IMR-90 (cell line): ENCODE data around the gene ANKDD1B. TPM values are rescaled to one million over a fixed set of nuclear protein-coding genes. Genes with fewer than 3 reads are reported as not detected.

ENCODE experiments used
- ATAC-seq: fragments of 200-7000 bp; cut with Tn5 transposase; 2 replicates; pipeline ENCODE4 v1.9.1; 2020; ENCODE audit warnings: low read depth, mild to moderate bottlenecking, moderate library complexity
- BruUV-seq: library from RNA; stranded (reverse); fragments of 400-500 nt; replicated peaks from 2 replicates; lab custom pipeline; 2021; lab: Mats Ljungman, UMichigan
- CTCF ChIA-PET: fragments of 300-600 bp; formaldehyde crosslinking; extraction: SDS; loops from one replicate; lab custom pipeline; 2021; ENCODE audit warnings: antibody characterized with exemption; lab: Yijun Ruan, JAX
- POLR2A ChIA-PET: fragments of 300-600 bp; sonication (Branson Sonifier 250); formaldehyde crosslinking; loops from one replicate; lab custom pipeline; 2022; ENCODE audit warnings: antibody characterized with exemption; ENCODE audit not compliant: unreplicated experiment; lab: Charles Lee
- DNase-seq: peaks from one replicate; pipeline ENCODE4 v3.0.0; 2013
- H2AFZ ChIP-seq: replicated peaks from 2 replicates; pipeline ENCODE3; 2013; ENCODE audit warnings: low read length, mild to moderate bottlenecking; ENCODE audit not compliant: poor library complexity
- H2AK5ac ChIP-seq: 2 replicates; pipeline ENCODE4 v1.6.1; 2013; ENCODE audit warnings: low read depth, low read length, inconsistent platforms
- H2AK9ac ChIP-seq: replicated peaks from 2 replicates; pipeline ENCODE3; 2013; ENCODE audit warnings: mild to moderate bottlenecking, low read depth, low read length, moderate library complexity; ENCODE audit not compliant: poor library complexity
- H2BK120ac ChIP-seq: 2 replicates; pipeline ENCODE4 v1.6.1; 2013; ENCODE audit warnings: low read depth, low read length, inconsistent platforms
- H2BK15ac ChIP-seq: 3 replicates; pipeline ENCODE4 v1.6.1; 2013; ENCODE audit warnings: low read depth, low read length, inconsistent platforms
- H2BK20ac ChIP-seq: 2 replicates; pipeline ENCODE4 v1.6.1; 2013; ENCODE audit warnings: low read depth, mild to moderate bottlenecking, inconsistent platforms, low read length, moderate library complexity
- H2BK5ac ChIP-seq: 2 replicates; pipeline ENCODE4 v1.6.1; 2013; ENCODE audit warnings: mild to moderate bottlenecking, low read depth, low read length, inconsistent platforms; ENCODE audit not compliant: poor library complexity, severe bottlenecking
- H3K14ac ChIP-seq: replicated peaks from 2 replicates; pipeline ENCODE4 v1.6.1; 2013; ENCODE audit warnings: low read depth, low read length, inconsistent platforms
- H3K18ac ChIP-seq: 2 replicates; pipeline ENCODE4 v1.6.1; 2013; ENCODE audit warnings: low read depth, low read length, control low read depth
- H3K23ac ChIP-seq: 2 replicates; pipeline ENCODE4 v1.6.1; 2013; ENCODE audit warnings: low read depth, low read length, inconsistent platforms
- H3K27ac ChIP-seq: 2 replicates; pipeline ENCODE4 v1.5.1; 2013; ENCODE audit warnings: mild to moderate bottlenecking, control low read depth, low read length; ENCODE audit not compliant: insufficient read depth
- H3K27me3 ChIP-seq: 2 replicates; pipeline ENCODE4 v1.6.1; 2013; ENCODE audit warnings: low read length; ENCODE audit not compliant: control insufficient read depth, insufficient read depth
- H3K36me3 ChIP-seq: 2 replicates; pipeline ENCODE4 v1.6.1; 2013; ENCODE audit warnings: low read length, mixed read lengths; ENCODE audit not compliant: control insufficient read depth, insufficient read depth
- H3K4ac ChIP-seq: 2 replicates; pipeline ENCODE4 v1.6.1; 2013; ENCODE audit warnings: low read depth, low read length, inconsistent platforms
- H3K4me1 ChIP-seq: 2 replicates; pipeline ENCODE4 v1.6.1; 2013; ENCODE audit warnings: low read length, mixed read lengths; ENCODE audit not compliant: control insufficient read depth, insufficient read depth
- H3K4me2 ChIP-seq: 2 replicates; pipeline ENCODE4 v1.6.1; 2013; ENCODE audit warnings: low read depth, mild to moderate bottlenecking, control low read depth, low read length, moderate library complexity
- H3K4me3 ChIP-seq: 2 replicates; pipeline ENCODE4 v1.5.1; 2013; ENCODE audit warnings: low read depth, mild to moderate bottlenecking, control low read depth, low read length, moderate library complexity; ENCODE audit not compliant: insufficient read depth
- H3K56ac ChIP-seq: 2 replicates; pipeline ENCODE4 v1.6.1; 2013; ENCODE audit warnings: low read length, inconsistent platforms; ENCODE audit not compliant: insufficient read depth; ENCODE audit errors: extremely low read depth
- H3K79me1 ChIP-seq, 2 experiments: 2 replicates each; pipeline ENCODE4 v1.6.1; 2013; ENCODE audit warnings: low read length in 2 of 2, inconsistent platforms in 1 of 2, low read depth in 1 of 2
- H3K9ac ChIP-seq: 2 replicates; pipeline ENCODE4 v1.6.1; 2013; ENCODE audit warnings: low read depth, low read length, control low read depth
- H3K9me1 ChIP-seq: 2 replicates; pipeline ENCODE4 v1.6.1; 2013; ENCODE audit warnings: low read length, inconsistent platforms; ENCODE audit not compliant: insufficient read depth
- H3K9me3 ChIP-seq: 2 replicates; pipeline ENCODE4 v1.6.1; 2013; ENCODE audit warnings: low read length; ENCODE audit not compliant: control insufficient read depth, insufficient read depth
- H4K20me1 ChIP-seq: 2 replicates; pipeline ENCODE4 v1.6.1; 2013; ENCODE audit warnings: low read length, inconsistent platforms; ENCODE audit not compliant: insufficient read depth
- H4K5ac ChIP-seq: 2 replicates; pipeline ENCODE4 v1.6.1; 2013; ENCODE audit warnings: mild to moderate bottlenecking, low read depth, low read length, control low read depth
- H4K8ac ChIP-seq, 2 experiments: 2 replicates each; pipeline ENCODE4 v1.6.1; 2013; ENCODE audit warnings: low read depth in 2 of 2, low read length in 2 of 2, control low read depth in 1 of 2, inconsistent platforms in 1 of 2
- H4K91ac ChIP-seq: 2 replicates; pipeline ENCODE4 v1.6.1; 2013; ENCODE audit warnings: low read depth, low read length, inconsistent platforms; ENCODE audit not compliant: insufficient read depth
- CHD1 ChIP-seq: IDR thresholded peaks from 2 replicates; pipeline ENCODE4 v1.6.1; 2012; ENCODE audit warnings: low read depth, low read length, improper control_type of control experiment
- FOS ChIP-seq: fragments of 150-350 bp; IDR thresholded peaks from 2 replicates; pipeline ENCODE4 v1.6.1; 2016; ENCODE audit warnings: low read depth, low read length
- RCOR1 ChIP-seq: IDR thresholded peaks from 2 replicates; pipeline ENCODE4 v1.6.1; 2012; ENCODE audit warnings: mild to moderate bottlenecking, low read length, improper control_type of control experiment; ENCODE audit not compliant: insufficient replicate concordance
- SMC3 ChIP-seq: fragments of 150-350 bp; IDR thresholded peaks from 2 replicates; pipeline ENCODE4 v1.6.1; 2016; ENCODE audit warnings: low read depth, mild to moderate bottlenecking, antibody characterized with exemption, low read length, moderate library complexity
- WGBS, 2 experiments: methylation state at CpG; one replicate each; pipeline versions ENCODE4 v1.1.5 to v1.1.7; 2013; ENCODE audit warnings: missing lambda C conversion rate in 2 of 2; ENCODE audit not compliant: insufficient read length in 1 of 2; ENCODE audit errors: extremely low coverage in 2 of 2; 5-methylcytosine and 5-hydroxymethylcytosine counted together
- dilution Hi-C: fragments of 300-500 bp; cut with HindIII; formaldehyde crosslinking; loops from one replicate; pipeline ENCODE4 v1.14.3; 2018; ENCODE audit warnings: low sequenced_read_pairs; ENCODE audit not compliant: unreplicated experiment
- in situ Hi-C: fragments of 300-500 bp; cut with MboI; formaldehyde crosslinking; loops from 3 replicates; pipeline ENCODE4 v1.14.3; 2019; ENCODE audit warnings: low sequenced_read_pairs, inconsistent platforms, mixed read lengths
- intact Hi-C: fragments of 100-400 bp; cut with micrococcal nuclease; formaldehyde crosslinking; loops from 2 replicates; pipeline ENCODE4 v1.10.0; 2022
- polyA plus RNA-seq, 3 experiments: library from polyadenylated mRNA; depleted of rRNA; stranded (reverse); fragments of >200 nt; gene quantifications; 2 replicates each; pipeline ENCODE4 v1.2.3, GENCODE V29; 2012; ENCODE audit warnings: low replicate concordance in 1 of 3
- total RNA-seq: library from RNA; depleted of rRNA; stranded (reverse); fragments of >200 nt; gene quantifications from 2 replicates; pipeline ENCODE4 v1.2.3, GENCODE V29; 2012
- TF ChIP-seq, protein P1 (sequence below): fragments of 150-350 bp; IDR thresholded peaks from 2 replicates; pipeline ENCODE4 v1.6.1; 2017; ENCODE audit warnings: mild to moderate bottlenecking, antibody characterized with exemption, low read length, low read depth
- TF ChIP-seq, protein P2 (sequence below): conservative IDR thresholded peaks from 2 replicates; pipeline ENCODE4 v1.5.1; 2012; ENCODE audit warnings: mild to moderate bottlenecking, low read depth, low read length, improper control_type of control experiment

The ANKDD1B gene
- total and polyA plus RNA-seq, 2 of the 4 experiments (the other 2 are of a cell fraction): 0.24 TPM; not detected in 1

DNA sequence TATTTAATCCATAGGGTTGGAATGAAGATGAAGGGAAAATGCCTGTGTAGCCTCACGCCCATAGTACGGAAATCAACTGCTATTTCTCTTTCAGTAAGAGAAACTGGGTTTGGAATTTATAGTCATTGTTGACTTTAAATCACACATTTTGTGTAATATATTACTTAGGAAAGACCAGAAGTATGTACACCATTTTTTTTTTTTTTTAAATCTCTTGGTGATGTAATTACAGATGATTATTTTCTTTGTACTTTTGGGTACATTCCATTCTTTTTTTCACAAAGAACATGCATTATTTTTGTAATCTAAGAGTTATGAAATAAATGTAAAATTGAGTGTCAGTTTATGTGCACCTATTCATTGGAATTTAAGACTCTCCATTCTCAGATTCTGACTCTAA lies 60.3 kb downstream of the ANKDD1B start:
- no peak overlapping the region for H3K14ac ChIP-seq
- H2AK5ac ChIP-seq: no peak overlapping the region
- H2AK9ac ChIP-seq: no peak overlapping the region
- no peak overlapping the region for H3K9ac ChIP-seq
- H4K20me1 ChIP-seq: no peaks in the 10 kb centered on the region
- DNase-seq: no peak
- no peak overlapping the region for H4K8ac ChIP-seq
- ChIA-PET CTCF (no interaction called here), POLR2A (no interaction called here)
- no TSS peak for BruUV-seq
- no peak overlapping the region for H3K56ac ChIP-seq
- no peaks in the 10 kb centered on the region for H3K27me3 ChIP-seq
- no peak overlapping the region for H4K91ac ChIP-seq
- H2AFZ ChIP-seq: no peak overlapping the region
- no peaks in the 10 kb centered on the region for H3K9me3 ChIP-seq
- intact Hi-C loops (loop anchor here (2.0 to 5.0 kb wide), 2 partner anchors 15 to 249 kb away; no protein-coding TSS in a partner anchor), dilution Hi-C loops (no loop called here), in situ Hi-C loops (no loop called here)
- no peak overlapping the region for H2BK5ac ChIP-seq
- H3K4me2 ChIP-seq: no peak overlapping the region
- peaks cover 1% of the 10 kb centered on the region; the same call in 1 of the 2 replicates for H3K36me3 ChIP-seq
- H2BK15ac ChIP-seq: no peak overlapping the region
- H3K27ac ChIP-seq: no peak overlapping the region
- no peak overlapping the region for H2BK120ac ChIP-seq
- TF ChIP-seq, protein P1, sequence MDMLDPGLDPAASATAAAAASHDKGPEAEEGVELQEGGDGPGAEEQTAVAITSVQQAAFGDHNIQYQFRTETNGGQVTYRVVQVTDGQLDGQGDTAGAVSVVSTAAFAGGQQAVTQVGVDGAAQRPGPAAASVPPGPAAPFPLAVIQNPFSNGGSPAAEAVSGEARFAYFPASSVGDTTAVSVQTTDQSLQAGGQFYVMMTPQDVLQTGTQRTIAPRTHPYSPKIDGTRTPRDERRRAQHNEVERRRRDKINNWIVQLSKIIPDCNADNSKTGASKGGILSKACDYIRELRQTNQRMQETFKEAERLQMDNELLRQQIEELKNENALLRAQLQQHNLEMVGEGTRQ: no peak
- no peak for TF ChIP-seq RCOR1
- no peak for TF ChIP-seq SMC3
- TF ChIP-seq FOS: no peak
- TF ChIP-seq, protein P2, sequence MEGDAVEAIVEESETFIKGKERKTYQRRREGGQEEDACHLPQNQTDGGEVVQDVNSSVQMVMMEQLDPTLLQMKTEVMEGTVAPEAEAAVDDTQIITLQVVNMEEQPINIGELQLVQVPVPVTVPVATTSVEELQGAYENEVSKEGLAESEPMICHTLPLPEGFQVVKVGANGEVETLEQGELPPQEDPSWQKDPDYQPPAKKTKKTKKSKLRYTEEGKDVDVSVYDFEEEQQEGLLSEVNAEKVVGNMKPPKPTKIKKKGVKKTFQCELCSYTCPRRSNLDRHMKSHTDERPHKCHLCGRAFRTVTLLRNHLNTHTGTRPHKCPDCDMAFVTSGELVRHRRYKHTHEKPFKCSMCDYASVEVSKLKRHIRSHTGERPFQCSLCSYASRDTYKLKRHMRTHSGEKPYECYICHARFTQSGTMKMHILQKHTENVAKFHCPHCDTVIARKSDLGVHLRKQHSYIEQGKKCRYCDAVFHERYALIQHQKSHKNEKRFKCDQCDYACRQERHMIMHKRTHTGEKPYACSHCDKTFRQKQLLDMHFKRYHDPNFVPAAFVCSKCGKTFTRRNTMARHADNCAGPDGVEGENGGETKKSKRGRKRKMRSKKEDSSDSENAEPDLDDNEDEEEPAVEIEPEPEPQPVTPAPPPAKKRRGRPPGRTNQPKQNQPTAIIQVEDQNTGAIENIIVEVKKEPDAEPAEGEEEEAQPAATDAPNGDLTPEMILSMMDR: no peak
- no peak for TF ChIP-seq CHD1
- no peak overlapping the region for H3K18ac ChIP-seq
- H3K79me1 ChIP-seq: no peaks in the 10 kb centered on the region
- no peak for ATAC-seq
- H3K4me3 ChIP-seq: no peak overlapping the region
- H3K4ac ChIP-seq: no peak overlapping the region
- H3K9me1 ChIP-seq: no peaks in the 10 kb centered on the region
- WGBS, 2 experiments: no CpG with 5 or more reads among the region's 2 CpGs
- no peaks in the 10 kb centered on the region for H3K4me1 ChIP-seq
- H3K23ac ChIP-seq: no peak overlapping the region
- H4K5ac ChIP-seq: no peak overlapping the region
- no peak overlapping the region for H2BK20ac ChIP-seq
